GM20000 (cell line): ENCODE data around the gene MRPS23.

Experiments used
- DNase-seq: peaks from one replicate; pipeline ENCODE4 v3.0.0; 2012; ENCODE audit warnings: low spot score
- TF ChIP-seq, protein P1 (sequence below): IDR thresholded peaks from 2 replicates; pipeline ENCODE4 v1.5.1; 2012; ENCODE audit warnings: mild to moderate bottlenecking, control low read depth; ENCODE audit errors: extremely low read depth, missing control alignments

The MRPS23 gene

DNA sequence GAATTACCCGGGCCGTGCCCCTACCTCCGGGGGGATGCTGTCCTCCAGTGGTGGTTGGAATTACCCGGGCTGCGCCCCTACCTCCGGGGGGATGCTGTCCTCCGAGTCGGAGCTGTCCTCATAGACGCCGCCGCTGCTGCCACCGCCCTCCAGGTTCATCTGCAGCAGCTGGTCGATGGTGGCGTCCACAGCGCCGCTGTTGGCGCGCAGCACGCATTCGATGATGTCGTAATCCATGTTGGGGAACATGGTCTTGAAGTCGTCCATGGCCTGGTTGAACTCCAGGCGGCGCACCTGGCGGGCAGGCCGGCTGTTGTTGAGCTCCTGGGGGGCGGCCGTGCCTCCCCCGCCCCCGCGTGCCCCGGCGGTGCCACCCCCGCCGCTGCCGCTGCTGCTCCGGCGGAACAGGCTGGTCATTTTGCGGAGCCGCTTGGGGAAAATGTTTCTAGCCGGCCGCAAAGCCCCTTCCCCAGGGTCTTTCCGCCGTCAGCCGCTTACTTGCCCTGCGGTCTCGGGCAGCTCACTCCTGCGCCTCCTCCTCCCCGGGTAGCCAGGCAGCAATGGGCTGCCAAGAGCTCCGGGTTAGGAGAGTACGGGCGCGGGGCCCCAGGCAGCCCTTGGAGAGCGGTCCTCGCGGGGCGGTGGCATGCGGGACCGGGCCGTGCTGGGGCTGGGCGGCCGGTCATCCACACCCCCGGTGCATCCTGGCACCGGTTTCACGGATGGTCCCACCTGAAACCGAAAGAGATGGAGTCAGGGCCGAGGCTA is 35.5 kb upstream of the MRPS23 start:
- no peak for DNase-seq
- TF ChIP-seq, protein P1, sequence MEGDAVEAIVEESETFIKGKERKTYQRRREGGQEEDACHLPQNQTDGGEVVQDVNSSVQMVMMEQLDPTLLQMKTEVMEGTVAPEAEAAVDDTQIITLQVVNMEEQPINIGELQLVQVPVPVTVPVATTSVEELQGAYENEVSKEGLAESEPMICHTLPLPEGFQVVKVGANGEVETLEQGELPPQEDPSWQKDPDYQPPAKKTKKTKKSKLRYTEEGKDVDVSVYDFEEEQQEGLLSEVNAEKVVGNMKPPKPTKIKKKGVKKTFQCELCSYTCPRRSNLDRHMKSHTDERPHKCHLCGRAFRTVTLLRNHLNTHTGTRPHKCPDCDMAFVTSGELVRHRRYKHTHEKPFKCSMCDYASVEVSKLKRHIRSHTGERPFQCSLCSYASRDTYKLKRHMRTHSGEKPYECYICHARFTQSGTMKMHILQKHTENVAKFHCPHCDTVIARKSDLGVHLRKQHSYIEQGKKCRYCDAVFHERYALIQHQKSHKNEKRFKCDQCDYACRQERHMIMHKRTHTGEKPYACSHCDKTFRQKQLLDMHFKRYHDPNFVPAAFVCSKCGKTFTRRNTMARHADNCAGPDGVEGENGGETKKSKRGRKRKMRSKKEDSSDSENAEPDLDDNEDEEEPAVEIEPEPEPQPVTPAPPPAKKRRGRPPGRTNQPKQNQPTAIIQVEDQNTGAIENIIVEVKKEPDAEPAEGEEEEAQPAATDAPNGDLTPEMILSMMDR = no peak

DNA sequence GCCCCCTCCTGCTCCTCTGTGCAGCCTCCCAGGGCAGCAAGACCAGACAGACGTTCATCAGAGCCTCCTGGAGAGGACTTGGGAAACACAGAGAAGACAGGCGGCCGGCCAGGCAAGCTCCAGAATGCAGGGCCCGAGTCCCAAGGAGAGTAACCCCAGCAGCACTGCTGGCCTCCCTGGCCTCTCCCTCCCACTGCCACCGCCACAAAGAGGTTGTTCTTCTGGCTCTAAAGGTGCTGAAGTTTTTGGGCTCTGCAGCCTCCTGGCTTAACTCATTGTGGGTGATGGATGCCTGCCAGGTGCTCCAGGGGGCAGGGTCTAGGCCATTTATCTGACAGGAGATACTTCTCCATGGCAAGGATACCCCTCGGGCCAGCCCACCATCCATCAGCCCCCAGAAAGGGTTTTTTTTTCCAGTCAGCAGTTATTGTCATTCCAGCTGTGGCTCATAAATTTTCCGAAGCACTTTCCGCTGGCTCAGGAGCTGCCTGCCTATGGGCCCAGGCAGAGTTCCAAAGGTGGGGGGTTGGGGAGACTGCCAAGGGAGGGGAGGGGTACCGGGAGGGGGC is 32.0 kb upstream of the MRPS23 start:
- no peak for DNase-seq
- TF ChIP-seq, protein P1 = no peak

DNA sequence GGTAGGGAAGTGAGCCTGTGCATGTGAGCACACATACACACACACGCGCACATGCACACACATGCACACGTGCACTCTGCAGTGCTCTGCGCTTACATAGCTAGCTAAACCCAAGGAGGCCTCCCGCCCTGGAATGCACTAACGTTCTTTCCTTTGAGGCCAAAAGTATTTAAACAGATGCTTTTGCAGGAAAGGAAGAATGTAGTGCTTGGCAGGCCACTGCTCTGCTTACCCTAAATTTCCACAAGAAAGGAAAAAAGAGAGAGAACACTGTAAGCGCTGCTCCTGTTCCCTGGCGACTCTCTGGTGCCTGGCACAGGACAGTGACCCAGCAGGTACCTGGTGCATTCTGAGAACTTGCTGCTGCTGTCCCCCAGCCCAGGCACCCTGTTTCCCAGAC is 31.3 kb upstream of the MRPS23 start:
- DNase-seq = no peak
- TF ChIP-seq, protein P1 = no peak

DNA sequence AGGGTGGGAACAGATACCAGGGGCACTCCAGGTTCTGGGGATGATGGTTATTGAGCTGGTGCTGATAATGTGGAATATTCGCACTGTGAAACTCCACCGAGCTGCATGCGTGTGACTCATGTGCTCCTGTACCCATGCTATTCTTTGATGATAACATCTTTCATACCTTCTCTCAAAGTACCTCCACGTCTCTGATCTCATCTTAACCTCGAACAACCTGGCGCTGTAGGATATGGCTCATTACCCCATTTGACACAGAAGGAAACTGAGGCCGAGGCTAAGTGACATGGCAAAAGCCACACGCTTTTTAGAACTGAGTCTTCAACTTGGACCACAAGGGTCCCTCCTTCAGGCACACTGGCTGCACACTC is 30.2 kb upstream of the MRPS23 start:
- TF ChIP-seq, protein P1 = no peak
- DNase-seq = no peak

DNA sequence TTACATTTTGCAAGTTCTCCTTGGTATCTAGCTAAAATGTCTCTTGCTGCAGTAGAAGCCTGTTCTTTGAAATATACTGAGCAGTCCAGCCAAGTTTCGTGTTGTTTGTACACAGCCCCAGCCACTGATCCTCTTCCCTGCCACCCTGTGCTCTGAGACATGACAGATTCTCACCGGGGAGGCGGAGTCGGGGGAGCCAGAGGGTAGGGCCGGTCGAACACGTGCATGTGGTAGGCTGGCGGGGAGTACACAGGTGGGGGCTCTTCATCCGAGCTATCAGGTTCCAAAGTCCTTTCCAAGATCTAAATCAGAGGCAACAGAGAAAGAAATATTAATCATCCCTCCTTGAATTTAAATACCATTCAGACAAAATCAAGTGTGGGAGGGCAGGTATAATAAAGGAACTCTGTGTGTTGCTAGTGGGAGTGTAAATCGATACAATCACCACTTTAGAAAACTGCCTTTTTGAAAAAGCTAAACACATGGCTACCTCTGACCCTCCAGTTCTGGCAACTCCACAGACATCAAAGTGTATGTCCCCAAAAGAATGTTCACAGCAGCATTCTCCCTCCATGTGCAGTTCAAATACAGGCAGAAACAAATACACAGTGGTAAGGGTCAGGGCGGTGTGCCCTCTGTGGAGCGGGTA is 29.7 kb upstream of the MRPS23 start:
- TF ChIP-seq, protein P1 = no peak
- no peak for DNase-seq

DNA sequence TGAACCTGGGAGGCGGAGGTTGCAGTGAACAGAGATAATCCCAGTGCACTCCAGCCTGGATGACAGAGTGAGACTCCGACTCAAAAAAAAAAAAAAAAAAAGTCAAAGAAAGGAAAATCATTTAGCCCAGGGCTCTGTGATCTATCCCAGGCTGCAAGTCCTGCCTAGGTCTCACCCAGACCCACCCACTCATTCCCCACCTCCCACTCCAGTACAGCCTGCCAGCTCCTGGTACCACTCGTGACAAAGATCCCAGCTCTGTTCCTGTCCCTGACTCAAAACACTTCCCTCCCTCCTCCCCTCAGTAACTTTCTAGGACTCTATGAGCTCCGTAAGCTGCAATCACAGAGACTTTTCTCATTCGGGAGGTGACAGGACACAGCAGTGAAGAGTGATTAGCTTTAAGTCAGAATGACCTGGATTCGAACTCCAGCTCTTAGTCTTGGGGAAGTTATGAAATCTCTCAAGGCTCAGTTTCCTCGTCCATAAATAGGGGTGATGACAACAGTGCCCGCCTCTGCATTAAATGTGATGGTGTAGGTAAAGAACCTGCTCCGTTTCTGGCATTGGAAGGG is 28.0 kb upstream of the MRPS23 start:
- TF ChIP-seq, protein P1 = no peak
- no peak for DNase-seq

- TF ChIP-seq, protein P1 = no peak
- DNase-seq = no peak
These were observed 27.0 kb upstream of the MRPS23 start for GRCh38 chr17:57876866-57877237.
